HAP-1 (cell line): Measurements from ENCODE around the gene TWF2.

Experiments used
- DNase-seq, 2 experiments: peaks; one replicate each; pipeline ENCODE4 v3.0.0-alpha.2; 2016 to 2020; ENCODE audit warnings: low spot score in 2 of 2
- H3K27me3 ChIP-seq: fragments of 250-450 bp; sonication (Bioruptor Pico); 2 replicates; pipeline ENCODE4 v1.5.1; 2020; ENCODE audit warnings: low read depth, mild to moderate bottlenecking, moderate library complexity
- H3K36me3 ChIP-seq: fragments of 250-450 bp; sonication (Bioruptor Pico); replicated peaks from 2 replicates; pipeline ENCODE4 v1.5.1; 2020; ENCODE audit warnings: mild to moderate bottlenecking
- H3K4me1 ChIP-seq: fragments of 250-450 bp; sonication (Bioruptor Pico); 2 replicates; pipeline ENCODE4 v1.5.1; 2020; ENCODE audit warnings: mild to moderate bottlenecking
- H3K4me3 ChIP-seq: fragments of 250-450 bp; sonication (Bioruptor Pico); 2 replicates; pipeline ENCODE4 v1.5.1; 2020; ENCODE audit warnings: mild to moderate bottlenecking, moderate library complexity
- H3K9me3 ChIP-seq: fragments of 250-450 bp; sonication (Bioruptor Pico); 2 replicates; pipeline ENCODE4 v1.5.1; 2020; ENCODE audit warnings: mild to moderate bottlenecking, moderate library complexity
- in situ Hi-C: fragments of 300-500 bp; cut with MboI; formaldehyde crosslinking; loops from 3 replicates; pipeline ENCODE4 v1.14.3; 2020; ENCODE audit warnings: low sequenced_read_pairs, inconsistent platforms, mixed read lengths

TWF2 gene

DNA sequence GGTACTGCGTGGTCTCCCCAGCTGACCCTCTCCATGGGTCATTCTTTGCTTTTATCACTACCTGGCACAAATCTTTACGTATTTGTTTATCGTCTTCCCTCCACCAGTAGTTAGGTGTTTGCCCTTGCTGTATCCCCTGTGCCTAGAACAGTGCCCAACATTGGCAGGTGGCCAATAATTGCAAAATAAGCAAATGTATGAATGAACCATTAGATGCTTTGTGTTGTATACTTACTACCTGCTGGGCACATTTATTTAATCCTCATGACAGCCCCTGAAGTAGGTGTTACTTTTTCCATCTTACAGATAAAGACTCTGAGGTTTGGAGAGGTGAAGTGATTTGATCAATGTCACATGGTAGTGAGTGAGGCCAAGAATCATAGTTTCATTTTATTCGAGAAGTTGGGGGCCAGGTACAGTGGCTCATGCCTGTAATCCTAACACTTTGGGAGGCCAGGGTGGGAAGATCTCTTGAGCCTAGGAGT lies 2.0 kb upstream of the TWF2 start:
- Histone ChIP-seq H3K4me1 (peaks cover 32% of the 10 kb centered on the region), H3K4me3 (no peak overlapping the region), H3K9me3 (no peaks in the 10 kb centered on the region), H3K27me3 (no peaks in the 10 kb centered on the region), H3K36me3 (no peaks in the 10 kb centered on the region)
- DNase-seq, result no peak
- in situ Hi-C loops, result no loop called here

- H3K4me1 ChIP-seq, result peaks cover 30% of the 10 kb centered on the region
- no peaks in the 10 kb centered on the region for H3K9me3 ChIP-seq
- no peaks in the 10 kb centered on the region for H3K27me3 ChIP-seq
- peak overlapping the region; percentile 95 for H3K4me3 ChIP-seq
- peak in 1 of 2 experiments; percentile 47 for DNase-seq
- H3K36me3 ChIP-seq, result no peaks in the 10 kb centered on the region
- in situ Hi-C loops, result no loop called here
These were observed 1.3 kb upstream of the TWF2 start for GRCh38 chr3:52240059-52240885.

- no peaks in the 10 kb centered on the region for H3K27me3 ChIP-seq
- H3K36me3 ChIP-seq, result no peaks in the 10 kb centered on the region
- no peaks in the 10 kb centered on the region for H3K9me3 ChIP-seq
- no peak for DNase-seq
- H3K4me1 ChIP-seq, result peaks cover 28% of the 10 kb centered on the region
- in situ Hi-C loops, result no loop called here
- peak overlapping the region; percentile 95 for H3K4me3 ChIP-seq
These were observed 681 bp downstream of the TWF2 start for GRCh38 chr3:52238193-52238760.

DNA sequence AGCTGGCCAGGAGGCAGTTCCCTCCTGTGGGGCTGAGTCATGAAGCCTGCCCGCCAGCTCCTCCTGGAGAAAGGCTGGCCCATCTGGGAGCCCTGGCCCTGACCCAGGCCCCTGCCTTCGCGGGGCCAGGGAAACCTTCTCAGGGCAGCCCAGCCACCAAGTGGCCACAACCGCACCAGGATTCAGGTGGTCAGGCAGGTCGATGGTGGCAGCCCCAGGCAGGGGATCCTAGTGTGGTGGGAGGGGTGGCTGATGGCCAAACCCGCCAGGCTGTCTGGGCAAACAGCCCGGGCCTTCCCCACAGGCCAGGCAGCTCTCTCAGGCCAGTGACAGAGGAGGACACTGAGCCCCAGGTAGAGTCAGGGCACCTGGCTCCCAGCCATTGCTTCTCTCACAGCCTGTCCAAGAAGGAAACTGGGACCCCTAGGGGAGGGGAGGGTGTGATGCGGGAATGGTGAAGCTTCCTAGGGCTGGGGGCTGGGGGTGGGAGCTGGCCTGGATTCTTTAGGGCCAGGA lies 1.2 kb downstream of the TWF2 start:
- in situ Hi-C loops, result no loop called here
- Histone ChIP-seq H3K4me1 (peaks cover 28% of the 10 kb centered on the region), H3K9me3 (no peaks in the 10 kb centered on the region), H3K4me3 (peak overlapping the region; percentile 95), H3K27me3 (no peaks in the 10 kb centered on the region), H3K36me3 (no peaks in the 10 kb centered on the region)
- DNase-seq, result peak in 1 of 2 experiments; percentile 42

DNA sequence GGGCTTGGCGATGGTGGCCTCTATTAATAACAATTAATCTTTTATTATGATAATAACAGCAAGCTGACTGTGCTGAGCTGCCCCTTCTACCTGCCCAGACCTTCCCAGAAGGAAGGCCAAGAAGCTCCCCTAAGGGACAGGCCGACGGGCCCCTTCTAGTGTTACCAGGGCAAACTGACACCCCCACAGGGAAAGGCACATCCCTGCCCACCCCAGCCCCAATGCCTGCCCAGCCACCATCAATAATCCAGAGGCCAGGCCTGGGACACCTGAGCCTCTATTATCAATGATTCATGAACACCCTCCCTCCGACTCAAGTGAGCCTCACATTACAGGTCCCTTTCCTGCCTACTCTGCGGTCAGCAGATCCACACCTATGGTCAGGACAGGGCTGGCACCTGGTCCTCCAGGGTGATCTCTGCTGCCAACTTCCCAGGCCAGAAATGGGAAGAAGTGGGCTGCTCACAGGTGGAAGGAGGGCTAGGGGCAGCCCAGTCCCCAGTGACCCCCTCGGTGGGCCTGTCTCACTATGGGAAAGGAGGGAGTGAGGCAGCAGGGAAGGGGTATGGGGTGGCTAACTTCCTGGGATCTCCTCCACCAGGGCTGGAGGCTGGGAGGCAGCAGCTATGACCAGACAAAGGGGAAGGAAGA lies 1.8 kb downstream of the TWF2 start:
- H3K36me3 ChIP-seq, result no peaks in the 10 kb centered on the region
- no peaks in the 10 kb centered on the region for H3K9me3 ChIP-seq
- in situ Hi-C loops, result no loop called here
- no peak for DNase-seq
- H3K4me3 ChIP-seq, result no peak overlapping the region
- peaks cover 28% of the 10 kb centered on the region for H3K4me1 ChIP-seq
- H3K27me3 ChIP-seq, result no peaks in the 10 kb centered on the region

GRCh38 chr3:52236424-52236886 lies 2.5 kb downstream of the TWF2 start:
- no peak for DNase-seq
- H3K4me3 ChIP-seq, result no peak overlapping the region
- peaks cover 4% of the 10 kb centered on the region; the same call in 1 of the 2 replicates for H3K36me3 ChIP-seq
- in situ Hi-C loops, result no loop called here
- no peaks in the 10 kb centered on the region for H3K9me3 ChIP-seq
- peaks cover 28% of the 10 kb centered on the region for H3K4me1 ChIP-seq
- H3K27me3 ChIP-seq, result no peaks in the 10 kb centered on the region

GRCh38 chr3:52234516-52235447 lies 4.2 kb downstream of the TWF2 start:
- DNase-seq, result no peak
- in situ Hi-C loops, result loop anchor here (5.0 kb wide), 2 partner anchors 108 to 208 kb away; no protein-coding TSS in a partner anchor
- peaks cover 19% of the 10 kb centered on the region for H3K4me1 ChIP-seq
- H3K27me3 ChIP-seq, result no peaks in the 10 kb centered on the region
- H3K9me3 ChIP-seq, result no peaks in the 10 kb centered on the region
- peaks cover 21% of the 10 kb centered on the region for H3K36me3 ChIP-seq
- H3K4me3 ChIP-seq, result no peak overlapping the region

DNA sequence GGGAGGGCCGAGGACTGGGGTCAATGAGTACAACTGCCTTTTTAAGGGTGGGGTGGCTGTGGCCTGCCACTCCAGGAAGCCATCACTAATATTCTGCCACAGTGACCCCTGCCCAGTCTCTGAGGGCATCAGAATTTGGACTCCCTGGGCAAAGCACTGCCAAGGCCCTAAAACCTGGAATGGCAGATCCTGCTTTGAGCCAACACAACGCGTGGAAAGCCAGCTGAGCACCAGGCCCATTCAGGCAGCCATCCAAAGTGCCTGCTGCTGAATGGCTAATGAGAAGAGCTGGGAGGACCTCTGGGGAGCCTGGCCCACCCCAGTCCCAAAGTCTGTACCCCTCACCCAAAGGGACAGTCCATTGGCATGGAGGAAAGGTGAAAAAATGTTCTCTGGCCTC lies 5.0 kb downstream of the TWF2 start:
- no peak overlapping the region for H3K4me3 ChIP-seq
- no peaks in the 10 kb centered on the region for H3K27me3 ChIP-seq
- in situ Hi-C loops, result loop anchor here (5.0 kb wide), 2 partner anchors 108 to 208 kb away; no protein-coding TSS in a partner anchor
- peaks cover 29% of the 10 kb centered on the region for H3K36me3 ChIP-seq
- H3K4me1 ChIP-seq, result peaks cover 18% of the 10 kb centered on the region
- DNase-seq, result no peak
- H3K9me3 ChIP-seq, result no peaks in the 10 kb centered on the region

- H3K36me3 ChIP-seq, result peaks cover 32% of the 10 kb centered on the region
- in situ Hi-C loops, result loop anchor here (5.0 kb wide), 2 partner anchors 109 to 209 kb away; no protein-coding TSS in a partner anchor
- H3K4me1 ChIP-seq, result peaks cover 16% of the 10 kb centered on the region
- no peak overlapping the region for H3K4me3 ChIP-seq
- no peak for DNase-seq
- H3K27me3 ChIP-seq, result no peaks in the 10 kb centered on the region
- no peaks in the 10 kb centered on the region for H3K9me3 ChIP-seq
These were observed 5.8 kb downstream of the TWF2 start for GRCh38 chr3:52233108-52233591.

- DNase-seq, result no peak
- peaks cover 32% of the 10 kb centered on the region for H3K36me3 ChIP-seq
- H3K27me3 ChIP-seq, result no peaks in the 10 kb centered on the region
- no peak overlapping the region for H3K4me3 ChIP-seq
- H3K9me3 ChIP-seq, result no peaks in the 10 kb centered on the region
- peaks cover 9% of the 10 kb centered on the region for H3K4me1 ChIP-seq
- in situ Hi-C loops, result loop anchor here (5.0 kb wide), 2 partner anchors 110 to 210 kb away; no protein-coding TSS in a partner anchor
These were observed 6.5 kb downstream of the TWF2 start for GRCh38 chr3:52232279-52233107.

DNA sequence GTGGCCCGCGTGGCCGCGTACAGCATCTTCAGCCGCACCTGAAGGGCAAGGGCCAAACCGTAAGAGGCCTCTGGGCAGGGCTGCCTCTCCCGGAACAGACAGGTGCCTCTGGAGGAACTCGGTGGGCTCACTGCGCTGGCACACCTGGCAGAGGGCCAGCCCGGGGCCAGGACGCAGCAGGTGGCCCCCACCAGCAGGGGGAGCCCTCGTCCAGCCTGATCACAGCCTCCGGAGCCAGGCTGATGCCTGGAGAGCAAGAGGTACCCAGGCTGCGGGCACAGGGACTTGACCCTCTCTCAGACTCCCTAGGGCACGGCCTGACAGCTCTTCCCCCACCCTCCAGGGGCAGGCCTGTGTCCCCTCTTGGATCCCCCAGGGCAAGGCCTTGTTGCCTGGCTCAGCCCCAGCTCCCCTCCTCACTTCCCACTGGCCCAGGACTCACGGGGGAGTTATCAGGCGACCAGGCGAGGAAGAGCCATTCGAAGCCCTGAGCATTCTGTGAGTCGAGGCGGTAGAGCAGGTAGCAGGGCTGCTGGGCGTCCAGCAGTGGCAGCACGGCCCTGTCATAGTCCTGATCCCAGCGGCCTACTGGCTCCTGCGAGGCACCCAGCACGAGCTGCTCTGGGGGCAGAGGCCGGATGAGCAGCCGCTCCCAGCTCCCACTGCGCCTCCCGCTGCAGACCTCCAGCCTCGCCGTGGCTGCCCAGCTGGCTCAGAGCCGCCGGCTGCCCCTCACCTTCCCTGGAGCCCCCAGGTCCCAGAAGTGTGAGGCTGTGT lies 7.3 kb downstream of the TWF2 start:
- Histone ChIP-seq H3K4me1 (peaks cover 3% of the 10 kb centered on the region; the same call in 1 of the 2 replicates), H3K36me3 (peaks cover 32% of the 10 kb centered on the region), H3K9me3 (no peaks in the 10 kb centered on the region), H3K4me3 (no peak overlapping the region), H3K27me3 (no peaks in the 10 kb centered on the region)
- in situ Hi-C loops, result loop anchor here (5.0 kb wide), 2 partner anchors 111 to 211 kb away; no protein-coding TSS in a partner anchor
- DNase-seq, result peak in 1 of 2 experiments; percentile 89
